HEK293T (cell line): ENCODE measurements around the gene PTCRA.

Source experiments
- CTCF ChIA-PET: fragments of 350-600 bp; formaldehyde crosslinking; extraction: SDS; loops from one replicate; lab custom pipeline; 2021; ENCODE audit warnings: antibody characterized with exemption, inconsistent platforms; lab: Yijun Ruan, JAX
- POLR2A ChIA-PET: fragments of 350-600 bp; formaldehyde crosslinking; extraction: SDS; loops from one replicate; lab custom pipeline; 2020; ENCODE audit warnings: antibody characterized with exemption, inconsistent platforms; lab: Yijun Ruan, JAX
- DNase-seq: peaks from one replicate; pipeline ENCODE4 v3.0.0; 2012; ENCODE audit warnings: mixed read lengths; ENCODE audit errors: extremely low spot score
- ARNT ChIP-seq: fragments of 450-650 bp; IDR thresholded peaks from 2 replicates; pipeline ENCODE4 v1.6.1; 2017; ENCODE audit warnings: mild to moderate bottlenecking
- BHLHE40 ChIP-seq: fragments of 450-650 bp; IDR thresholded peaks from 2 replicates; pipeline ENCODE4 v1.6.1; 2016; ENCODE audit warnings: mild to moderate bottlenecking, moderate library complexity, borderline replicate concordance
- CTBP1 ChIP-seq: fragments of 450-650 bp; IDR thresholded peaks from 2 replicates; pipeline ENCODE4 v1.6.1; 2016; ENCODE audit warnings: borderline replicate concordance
- ELF4 ChIP-seq: fragments of 450-650 bp; IDR thresholded peaks from 2 replicates; pipeline ENCODE4 v1.6.1; 2017; ENCODE audit warnings: antibody characterized with exemption
- FOXA1 ChIP-seq: fragments of 450-650 bp; IDR thresholded peaks from 2 replicates; pipeline ENCODE4 v1.6.1; 2016; ENCODE audit warnings: mild to moderate bottlenecking
- FOXK2 ChIP-seq: fragments of 450-650 bp; IDR thresholded peaks from 2 replicates; pipeline ENCODE4 v1.6.1; 2016; ENCODE audit warnings: mild to moderate bottlenecking
- FOXM1 ChIP-seq: fragments of 450-650 bp; IDR thresholded peaks from 2 replicates; pipeline ENCODE4 v1.6.1; 2017; ENCODE audit warnings: mild to moderate bottlenecking, borderline replicate concordance
- HDGF ChIP-seq: fragments of 450-650 bp; IDR thresholded peaks from 2 replicates; pipeline ENCODE4 v1.6.1; 2017; ENCODE audit warnings: antibody characterized with exemption, borderline replicate concordance
- L3MBTL2 ChIP-seq: fragments of 450-650 bp; conservative IDR thresholded peaks from 2 replicates; pipeline ENCODE4 v1.6.1; 2016; ENCODE audit warnings: mild to moderate bottlenecking
- LEF1 ChIP-seq: fragments of 450-650 bp; IDR thresholded peaks from 2 replicates; pipeline ENCODE4 v1.6.1; 2017; ENCODE audit warnings: mild to moderate bottlenecking, borderline replicate concordance
- NFRKB ChIP-seq: fragments of 450-650 bp; IDR thresholded peaks from 2 replicates; pipeline ENCODE4 v1.6.1; 2016; ENCODE audit warnings: mild to moderate bottlenecking, moderate library complexity
- SP1 ChIP-seq: fragments of 450-650 bp; IDR thresholded peaks from 2 replicates; pipeline ENCODE4 v1.6.1; 2017
- SUZ12 ChIP-seq: fragments of 450-650 bp; IDR thresholded peaks from 2 replicates; pipeline ENCODE4 v1.6.1; 2016; ENCODE audit warnings: mild to moderate bottlenecking
- TARDBP ChIP-seq: fragments of 450-650 bp; IDR thresholded peaks from 2 replicates; pipeline ENCODE4 v1.6.1; 2016
- ZNF384 ChIP-seq: fragments of 450-650 bp; IDR thresholded peaks from 2 replicates; pipeline ENCODE4 v1.6.1; 2016
- TF ChIP-seq, protein P1 (sequence below): fragments of 450-650 bp; IDR thresholded peaks from 2 replicates; pipeline ENCODE4 v1.6.1; 2016

Gene PTCRA

DNA sequence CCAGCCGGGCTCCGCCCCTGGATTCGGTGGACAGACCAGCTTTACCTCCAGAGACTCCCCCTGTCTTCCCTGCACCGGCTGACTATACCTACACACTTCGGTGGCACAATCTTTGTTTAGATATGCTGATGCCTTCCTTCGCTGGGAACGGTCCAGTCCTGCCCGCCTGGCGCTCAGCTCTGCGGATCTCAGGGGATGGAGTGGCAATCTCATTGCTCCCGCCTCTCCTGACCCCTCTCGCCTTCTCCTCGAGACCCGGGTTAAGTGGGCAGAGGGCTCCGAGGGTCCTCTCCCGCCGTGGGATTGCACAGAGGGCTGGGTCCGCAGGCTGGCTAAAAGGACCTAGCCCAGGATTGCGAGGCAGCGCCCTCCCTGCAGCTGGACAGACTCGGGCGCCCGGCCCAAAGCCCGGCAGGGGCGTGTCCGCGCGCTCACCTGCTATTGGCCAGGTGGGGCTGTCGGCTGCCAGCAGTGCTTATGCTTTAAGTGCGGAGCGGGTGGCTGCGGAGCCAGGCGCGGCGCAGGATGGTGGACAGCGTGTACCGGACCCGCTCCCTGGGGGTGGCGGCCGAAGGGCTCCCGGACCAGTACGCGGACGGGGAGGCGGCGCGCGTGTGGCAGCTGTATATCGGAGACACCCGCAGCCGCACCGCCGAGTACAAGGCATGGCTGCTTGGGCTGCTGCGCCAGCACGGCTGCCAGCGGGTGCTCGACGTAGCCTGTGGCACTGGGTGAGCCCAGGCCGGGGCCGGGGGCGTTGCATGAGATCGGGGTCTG is 44.6 kb downstream of the PTCRA start, which contains the start of gene GNMT:
GNMT (plus strand) TSS at position 512 of the 777 bp plus-strand sequence; CDS start at position 526, 14 bp downstream.
- ChIA-PET CTCF (interaction anchor here (0.5 to 0.6 kb wide), 2 partner anchors 494 to 962 kb away, joined by 3 read pairs; no protein-coding TSS in a partner anchor), POLR2A (interaction anchor here (1.0 to 1.6 kb wide), 2 partner anchors 18 to 31 kb away, joined by 4 to 6 read pairs; partner anchors contain the start of genes CNPY3 and PEX6)
- TF ChIP-seq ARNT = no peak
- TF ChIP-seq LEF1 = no peak
- TF ChIP-seq, protein P1, sequence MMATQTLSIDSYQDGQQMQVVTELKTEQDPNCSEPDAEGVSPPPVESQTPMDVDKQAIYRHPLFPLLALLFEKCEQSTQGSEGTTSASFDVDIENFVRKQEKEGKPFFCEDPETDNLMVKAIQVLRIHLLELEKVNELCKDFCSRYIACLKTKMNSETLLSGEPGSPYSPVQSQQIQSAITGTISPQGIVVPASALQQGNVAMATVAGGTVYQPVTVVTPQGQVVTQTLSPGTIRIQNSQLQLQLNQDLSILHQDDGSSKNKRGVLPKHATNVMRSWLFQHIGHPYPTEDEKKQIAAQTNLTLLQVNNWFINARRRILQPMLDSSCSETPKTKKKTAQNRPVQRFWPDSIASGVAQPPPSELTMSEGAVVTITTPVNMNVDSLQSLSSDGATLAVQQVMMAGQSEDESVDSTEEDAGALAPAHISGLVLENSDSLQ = no peak
- no peak for TF ChIP-seq FOXM1
- TF ChIP-seq FOXK2 = no peak
- no peak for TF ChIP-seq FOXA1
- no peak for TF ChIP-seq NFRKB
- no peak for TF ChIP-seq ZNF384
- TF ChIP-seq SP1 = no peak
- no peak for TF ChIP-seq BHLHE40
- no peak for TF ChIP-seq ELF4
- no peak for TF ChIP-seq TARDBP
- TF ChIP-seq CTBP1 = no peak
- no peak for TF ChIP-seq L3MBTL2
- no peak for DNase-seq

GRCh38 chr6:42961020-42961470 is 45.2 kb downstream of the PTCRA start:
- no peak for TF ChIP-seq LEF1
- TF ChIP-seq FOXK2 = no peak
- no peak for TF ChIP-seq TARDBP
- TF ChIP-seq SP1 = no peak
- TF ChIP-seq ELF4 = no peak
- no peak for TF ChIP-seq CTBP1
- TF ChIP-seq HDGF = no peak
- no peak for TF ChIP-seq FOXM1
- TF ChIP-seq ZNF384 = no peak
- TF ChIP-seq NFRKB = no peak
- POLR2A ChIA-PET = interaction anchor here (1.6 kb wide), 1 partner anchor 18 kb away, joined by 6 read pairs; the partner anchor contains the start of gene PEX6
- DNase-seq = no peak
- CTCF ChIA-PET = interaction anchor here (0.5 to 0.6 kb wide), 2 partner anchors 493 to 961 kb away, joined by 3 read pairs; no protein-coding TSS in a partner anchor

DNA sequence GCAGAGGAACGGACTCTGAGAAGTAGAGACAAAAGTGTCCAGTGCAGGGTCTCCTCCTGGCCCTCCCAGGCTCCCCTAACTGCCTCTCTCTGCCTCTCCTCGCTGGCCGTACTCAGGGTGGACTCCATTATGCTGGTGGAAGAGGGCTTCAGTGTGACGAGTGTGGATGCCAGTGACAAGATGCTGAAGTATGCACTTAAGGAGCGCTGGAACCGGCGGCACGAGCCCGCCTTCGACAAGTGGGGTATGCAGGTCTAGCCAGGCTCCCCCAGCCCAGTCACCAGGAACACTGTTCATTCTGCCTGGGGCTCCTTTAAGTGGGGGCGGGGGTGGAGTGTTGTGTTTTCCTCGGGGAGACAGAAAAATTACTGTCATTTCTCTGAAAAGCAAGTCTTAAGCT is 46.2 kb downstream of the PTCRA start:
- DNase-seq = no peak
- POLR2A ChIA-PET = no interaction called here
- TF ChIP-seq CTBP1 (no peak), ELF4 (no peak), FOXM1 (no peak), SUZ12 (no peak), SP1 (no peak), HDGF (no peak), ZNF384 (no peak), LEF1 (no peak), L3MBTL2 (no peak), FOXK2 (no peak)
- TF ChIP-seq, protein P1 = no peak
- CTCF ChIA-PET = no interaction called here

DNA sequence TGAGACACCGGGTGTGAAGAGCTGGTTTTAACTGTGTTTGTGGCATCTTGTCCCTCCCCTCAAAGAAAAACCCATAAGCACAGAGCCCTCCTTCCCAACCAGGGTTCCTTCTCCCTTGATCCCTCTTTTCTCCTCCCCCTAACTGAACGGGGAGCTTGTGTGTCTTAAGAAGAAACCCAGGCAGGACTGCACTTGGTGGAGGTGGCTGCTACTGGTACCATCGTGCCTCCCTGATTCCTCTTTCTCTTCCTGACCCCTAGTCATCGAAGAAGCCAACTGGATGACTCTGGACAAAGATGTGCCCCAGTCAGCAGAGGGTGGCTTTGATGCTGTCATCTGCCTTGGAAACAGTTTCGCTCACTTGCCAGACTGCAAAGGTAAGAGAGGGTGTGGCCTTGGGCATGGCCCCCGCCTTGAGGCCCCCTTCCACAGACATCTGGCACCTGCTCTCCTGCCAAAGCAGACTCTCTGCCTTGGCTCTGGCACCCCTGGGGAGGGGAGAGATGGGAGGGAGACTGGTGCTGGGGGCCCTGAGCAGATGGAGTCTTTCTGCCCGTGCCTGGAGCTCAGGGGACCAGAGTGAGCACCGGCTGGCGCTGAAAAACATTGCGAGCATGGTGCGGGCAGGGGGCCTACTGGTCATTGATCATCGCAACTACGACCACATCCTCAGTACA is 46.8 kb downstream of the PTCRA start:
- CTCF ChIA-PET = interaction anchor here (0.7 kb wide), 1 partner anchor 13 kb away, joined by 3 read pairs; no protein-coding TSS in a partner anchor
- no peak for TF ChIP-seq NFRKB
- TF ChIP-seq BHLHE40 = no peak
- no peak for TF ChIP-seq LEF1
- no peak for TF ChIP-seq CTBP1
- TF ChIP-seq, protein P1 = no peak
- TF ChIP-seq SP1 = no peak
- TF ChIP-seq FOXA1 = no peak
- TF ChIP-seq ELF4 = no peak
- no peak for TF ChIP-seq FOXM1
- TF ChIP-seq ZNF384 = no peak
- TF ChIP-seq TARDBP = no peak
- no peak for TF ChIP-seq FOXK2
- no peak for TF ChIP-seq SUZ12
- no peak for TF ChIP-seq L3MBTL2
- no peak for TF ChIP-seq ARNT
- TF ChIP-seq HDGF = no peak
- POLR2A ChIA-PET = no interaction called here
- DNase-seq = no peak

GRCh38 chr6:42963179-42963854 is 47.5 kb downstream of the PTCRA start:
- ChIA-PET CTCF (interaction anchor here (0.7 kb wide), 1 partner anchor 12 kb away, joined by 3 read pairs; no protein-coding TSS in a partner anchor), POLR2A (interaction anchor here (1.5 to 2.1 kb wide), 2 partner anchors 21 to 34 kb away, joined by 4 to 12 read pairs; partner anchors contain the start of genes CNPY3 and PPP2R5D)
- TF ChIP-seq ARNT = no peak
- no peak for TF ChIP-seq L3MBTL2
- TF ChIP-seq NFRKB = no peak
- TF ChIP-seq FOXK2 = no peak
- TF ChIP-seq SP1 = no peak
- TF ChIP-seq CTBP1 = no peak
- TF ChIP-seq FOXM1 = no peak
- TF ChIP-seq FOXA1 = no peak
- TF ChIP-seq HDGF = no peak
- no peak for TF ChIP-seq ZNF384
- TF ChIP-seq SUZ12 = no peak
- TF ChIP-seq, protein P1 = no peak
- no peak for TF ChIP-seq LEF1
- no peak for TF ChIP-seq TARDBP
- no peak for TF ChIP-seq BHLHE40
- no peak for TF ChIP-seq ELF4
- no peak for DNase-seq
